HCT116 (cell line): ENCODE measurements around the gene CDK5RAP2.

Experiments
- EZH2 ChIP-seq: fragments of 200-600 bp; sonication (generic); IDR thresholded peaks from 2 replicates; pipeline ENCODE4 v1.6.1; 2017; ENCODE audit warnings: antibody characterized with exemption, mixed run types
- EZH2phosphoT487 ChIP-seq: fragments of 200-600 bp; IDR thresholded peaks from 2 replicates; pipeline ENCODE4 v1.6.1; 2018; ENCODE audit warnings: antibody characterized with exemption, borderline replicate concordance
- JUND ChIP-seq: IDR thresholded peaks from 2 replicates; pipeline ENCODE4 v1.6.1; 2012
- POLR2A ChIP-seq: IDR thresholded peaks from 2 replicates; pipeline ENCODE4 v1.7.0; 2011; ENCODE audit warnings: borderline replicate concordance; ENCODE audit not compliant: insufficient read depth, insufficient read length; ENCODE audit errors: extremely low read depth
- POLR2AphosphoS5 ChIP-seq: IDR thresholded peaks from 2 replicates; pipeline ENCODE4 v1.6.1; 2011; ENCODE audit warnings: mild to moderate bottlenecking, low read depth, low read length, moderate library complexity
- RAD21 ChIP-seq: IDR thresholded peaks from 2 replicates; pipeline ENCODE4 v1.6.1; 2012; ENCODE audit warnings: low read depth, mild to moderate bottlenecking
- SIN3A ChIP-seq: IDR thresholded peaks from 2 replicates; pipeline ENCODE4 v1.6.1; 2012; ENCODE audit warnings: low read depth
- TCF7L2 ChIP-seq: IDR thresholded peaks from 2 replicates; pipeline ENCODE4 v1.7.0; 2011; ENCODE audit warnings: borderline replicate concordance, inconsistent platforms; ENCODE audit not compliant: insufficient read depth, insufficient read length; ENCODE audit errors: extremely low read depth
- ZFX ChIP-seq: fragments of 450-650 bp; IDR thresholded peaks from 2 replicates; pipeline ENCODE4 v1.6.1; 2017
- ZNF274 ChIP-seq: fragments of 200-500 bp; sonication (Bioruptor generic); IDR thresholded peaks from 2 replicates; pipeline ENCODE4 v1.6.1; 2014; ENCODE audit warnings: mild to moderate bottlenecking, low read depth, low read length, inconsistent platforms
- TF ChIP-seq, protein P1 (sequence below), 3 experiments: fragments of 200-600 bp in 1 of 3; sonication (generic) in 1 of 3; IDR thresholded peaks in 2 of 3; conservative IDR thresholded peaks in 1 of 3; 2 replicates each; pipeline ENCODE4 v1.5.1; 2012 to 2017; ENCODE audit warnings: low read depth in 2 of 3, low read length in 2 of 3, antibody characterized with exemption in 1 of 3, borderline replicate concordance in 1 of 3, control low read depth in 1 of 3, mild to moderate bottlenecking in 1 of 3, mixed read lengths in 1 of 3, mixed run types in 1 of 3, moderate library complexity in 1 of 3; ENCODE audit not compliant: insufficient read depth in 1 of 3
- TF ChIP-seq, protein P2 (sequence below): IDR thresholded peaks from 2 replicates; pipeline ENCODE4 v1.6.1; 2012; ENCODE audit warnings: low read depth
- TF ChIP-seq, protein P3 (sequence below): IDR thresholded peaks from 2 replicates; pipeline ENCODE4 v1.6.1; 2011; ENCODE audit warnings: mild to moderate bottlenecking, low read length, moderate library complexity; ENCODE audit not compliant: insufficient replicate concordance; ENCODE audit errors: extremely low read depth

DNA sequence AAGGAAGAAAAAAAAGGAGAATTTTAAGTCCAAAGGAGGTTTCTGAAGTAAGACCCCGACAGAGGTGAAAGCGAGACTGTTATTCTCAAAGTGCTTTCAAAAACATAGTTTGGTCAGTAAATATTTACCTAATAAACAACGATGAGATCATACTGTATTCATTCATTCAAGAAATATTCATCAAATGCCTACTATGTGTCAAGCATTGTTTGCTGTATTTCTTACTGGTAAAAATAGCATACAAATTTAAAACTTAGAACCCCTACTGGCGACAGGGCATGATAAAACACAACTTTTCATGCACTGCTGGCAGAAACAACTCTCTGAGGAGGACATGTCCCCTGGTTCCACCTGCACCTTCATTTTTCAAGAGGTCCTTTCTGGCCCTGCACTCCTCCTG, 190.7 kb downstream of the CDK5RAP2 start:
- TF ChIP-seq, protein P1, sequence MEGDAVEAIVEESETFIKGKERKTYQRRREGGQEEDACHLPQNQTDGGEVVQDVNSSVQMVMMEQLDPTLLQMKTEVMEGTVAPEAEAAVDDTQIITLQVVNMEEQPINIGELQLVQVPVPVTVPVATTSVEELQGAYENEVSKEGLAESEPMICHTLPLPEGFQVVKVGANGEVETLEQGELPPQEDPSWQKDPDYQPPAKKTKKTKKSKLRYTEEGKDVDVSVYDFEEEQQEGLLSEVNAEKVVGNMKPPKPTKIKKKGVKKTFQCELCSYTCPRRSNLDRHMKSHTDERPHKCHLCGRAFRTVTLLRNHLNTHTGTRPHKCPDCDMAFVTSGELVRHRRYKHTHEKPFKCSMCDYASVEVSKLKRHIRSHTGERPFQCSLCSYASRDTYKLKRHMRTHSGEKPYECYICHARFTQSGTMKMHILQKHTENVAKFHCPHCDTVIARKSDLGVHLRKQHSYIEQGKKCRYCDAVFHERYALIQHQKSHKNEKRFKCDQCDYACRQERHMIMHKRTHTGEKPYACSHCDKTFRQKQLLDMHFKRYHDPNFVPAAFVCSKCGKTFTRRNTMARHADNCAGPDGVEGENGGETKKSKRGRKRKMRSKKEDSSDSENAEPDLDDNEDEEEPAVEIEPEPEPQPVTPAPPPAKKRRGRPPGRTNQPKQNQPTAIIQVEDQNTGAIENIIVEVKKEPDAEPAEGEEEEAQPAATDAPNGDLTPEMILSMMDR (IDR thresholded peaks at IDR 0.05 in 2 of 3, conservative IDR thresholded peaks at IDR 0.05 in 1 of 3; ENCODE audit: borderline replicate concordance in 1 of 3, insufficient read depth in 1 of 3, low read depth in 2 of 3, low read length in 2 of 3) = no peak
- TF ChIP-seq ZNF274 (no peak), POLR2A (no peak), TCF7L2 (no peak), JUND (no peak), POLR2AphosphoS5 (no peak), EZH2phosphoT487 (no peak), EZH2 (no peak), ZFX (no peak), RAD21 (no peak), SIN3A (no peak)
- TF ChIP-seq, protein P2, sequence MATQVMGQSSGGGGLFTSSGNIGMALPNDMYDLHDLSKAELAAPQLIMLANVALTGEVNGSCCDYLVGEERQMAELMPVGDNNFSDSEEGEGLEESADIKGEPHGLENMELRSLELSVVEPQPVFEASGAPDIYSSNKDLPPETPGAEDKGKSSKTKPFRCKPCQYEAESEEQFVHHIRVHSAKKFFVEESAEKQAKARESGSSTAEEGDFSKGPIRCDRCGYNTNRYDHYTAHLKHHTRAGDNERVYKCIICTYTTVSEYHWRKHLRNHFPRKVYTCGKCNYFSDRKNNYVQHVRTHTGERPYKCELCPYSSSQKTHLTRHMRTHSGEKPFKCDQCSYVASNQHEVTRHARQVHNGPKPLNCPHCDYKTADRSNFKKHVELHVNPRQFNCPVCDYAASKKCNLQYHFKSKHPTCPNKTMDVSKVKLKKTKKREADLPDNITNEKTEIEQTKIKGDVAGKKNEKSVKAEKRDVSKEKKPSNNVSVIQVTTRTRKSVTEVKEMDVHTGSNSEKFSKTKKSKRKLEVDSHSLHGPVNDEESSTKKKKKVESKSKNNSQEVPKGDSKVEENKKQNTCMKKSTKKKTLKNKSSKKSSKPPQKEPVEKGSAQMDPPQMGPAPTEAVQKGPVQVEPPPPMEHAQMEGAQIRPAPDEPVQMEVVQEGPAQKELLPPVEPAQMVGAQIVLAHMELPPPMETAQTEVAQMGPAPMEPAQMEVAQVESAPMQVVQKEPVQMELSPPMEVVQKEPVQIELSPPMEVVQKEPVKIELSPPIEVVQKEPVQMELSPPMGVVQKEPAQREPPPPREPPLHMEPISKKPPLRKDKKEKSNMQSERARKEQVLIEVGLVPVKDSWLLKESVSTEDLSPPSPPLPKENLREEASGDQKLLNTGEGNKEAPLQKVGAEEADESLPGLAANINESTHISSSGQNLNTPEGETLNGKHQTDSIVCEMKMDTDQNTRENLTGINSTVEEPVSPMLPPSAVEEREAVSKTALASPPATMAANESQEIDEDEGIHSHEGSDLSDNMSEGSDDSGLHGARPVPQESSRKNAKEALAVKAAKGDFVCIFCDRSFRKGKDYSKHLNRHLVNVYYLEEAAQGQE = no peak
- TF ChIP-seq, protein P3, sequence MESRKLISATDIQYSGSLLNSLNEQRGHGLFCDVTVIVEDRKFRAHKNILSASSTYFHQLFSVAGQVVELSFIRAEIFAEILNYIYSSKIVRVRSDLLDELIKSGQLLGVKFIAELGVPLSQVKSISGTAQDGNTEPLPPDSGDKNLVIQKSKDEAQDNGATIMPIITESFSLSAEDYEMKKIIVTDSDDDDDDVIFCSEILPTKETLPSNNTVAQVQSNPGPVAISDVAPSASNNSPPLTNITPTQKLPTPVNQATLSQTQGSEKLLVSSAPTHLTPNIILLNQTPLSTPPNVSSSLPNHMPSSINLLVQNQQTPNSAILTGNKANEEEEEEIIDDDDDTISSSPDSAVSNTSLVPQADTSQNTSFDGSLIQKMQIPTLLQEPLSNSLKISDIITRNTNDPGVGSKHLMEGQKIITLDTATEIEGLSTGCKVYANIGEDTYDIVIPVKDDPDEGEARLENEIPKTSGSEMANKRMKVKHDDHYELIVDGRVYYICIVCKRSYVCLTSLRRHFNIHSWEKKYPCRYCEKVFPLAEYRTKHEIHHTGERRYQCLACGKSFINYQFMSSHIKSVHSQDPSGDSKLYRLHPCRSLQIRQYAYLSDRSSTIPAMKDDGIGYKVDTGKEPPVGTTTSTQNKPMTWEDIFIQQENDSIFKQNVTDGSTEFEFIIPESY = no peak
